Progenitor cell of endocrine pancreas (in vitro differentiated cells): ENCODE data around the gene NACA2. TPM values are rescaled to one million over a fixed set of nuclear protein-coding genes. Genes with fewer than 3 reads are reported as not detected.

Experiments used
- DNase-seq: peaks from one replicate; pipeline ENCODE4 v3.0.0; 2021; ENCODE audit warnings: low spot score; ENCODE audit not compliant: unreplicated experiment
- H3K27ac Mint-ChIP-seq: 2 replicates; pipeline ENCODE4 v1.8.0; 2021; ENCODE audit warnings: mild to moderate bottlenecking, moderate library complexity, mixed read lengths
- H3K27me3 Mint-ChIP-seq: 2 replicates; pipeline ENCODE4 v1.8.0; 2021; ENCODE audit warnings: mixed read lengths
- H3K36me3 Mint-ChIP-seq: 2 replicates; pipeline ENCODE4 v1.8.0; 2022; ENCODE audit warnings: mixed read lengths; ENCODE audit not compliant: insufficient read depth
- H3K4me1 Mint-ChIP-seq: 2 replicates; pipeline ENCODE4 v1.8.0; 2021; ENCODE audit warnings: low read depth, mixed read lengths
- H3K4me3 Mint-ChIP-seq: 2 replicates; pipeline ENCODE4 v1.8.0; 2021; ENCODE audit warnings: low read depth, mild to moderate bottlenecking, moderate library complexity, mixed read lengths
- H3K9me3 Mint-ChIP-seq: 2 replicates; pipeline ENCODE4 v1.8.0; 2021; ENCODE audit warnings: low read depth, mixed read lengths
- total RNA-seq: library from RNA; stranded (reverse); gene quantifications from 2 replicates; pipeline ENCODE4 v1.2.1, GENCODE V29; 2021
- TF ChIP-seq, protein P1 (sequence below): fragments of 200-600 bp; sonication (generic); IDR thresholded peaks from one replicate; pipeline ENCODE4 v1.5.0; 2021; ENCODE audit warnings: antibody characterized with exemption, mild to moderate bottlenecking; ENCODE audit not compliant: unreplicated experiment

Gene NACA2
- total RNA-seq, 1 donor from 2014 or later = not detected

DNA sequence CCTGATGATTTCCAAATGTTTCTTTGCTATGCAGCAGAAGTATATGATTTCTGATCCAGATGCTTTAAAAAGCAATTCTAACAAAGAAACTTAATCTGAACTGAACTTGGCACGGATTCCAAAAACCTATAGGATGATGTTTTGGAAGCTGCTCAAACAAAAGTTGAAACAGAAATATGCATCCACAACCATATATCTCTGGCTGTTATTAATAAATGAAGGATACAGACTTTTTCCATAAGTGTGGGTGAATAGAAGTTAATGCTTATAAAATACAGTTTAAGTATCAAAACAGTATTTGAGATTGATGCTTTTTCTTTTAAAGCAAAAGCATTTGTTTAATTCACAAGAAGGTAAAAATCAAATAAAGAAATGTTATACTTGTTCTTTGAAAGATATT, 27.9 kb upstream of the NACA2 start:
- peaks cover 18% of the 10 kb centered on the region for H3K9me3 Mint-ChIP-seq
- no peaks in the 10 kb centered on the region for H3K27me3 Mint-ChIP-seq

GRCh38 chr17:61617330-61617729, 26.3 kb upstream of the NACA2 start:
- TF ChIP-seq, protein P1, sequence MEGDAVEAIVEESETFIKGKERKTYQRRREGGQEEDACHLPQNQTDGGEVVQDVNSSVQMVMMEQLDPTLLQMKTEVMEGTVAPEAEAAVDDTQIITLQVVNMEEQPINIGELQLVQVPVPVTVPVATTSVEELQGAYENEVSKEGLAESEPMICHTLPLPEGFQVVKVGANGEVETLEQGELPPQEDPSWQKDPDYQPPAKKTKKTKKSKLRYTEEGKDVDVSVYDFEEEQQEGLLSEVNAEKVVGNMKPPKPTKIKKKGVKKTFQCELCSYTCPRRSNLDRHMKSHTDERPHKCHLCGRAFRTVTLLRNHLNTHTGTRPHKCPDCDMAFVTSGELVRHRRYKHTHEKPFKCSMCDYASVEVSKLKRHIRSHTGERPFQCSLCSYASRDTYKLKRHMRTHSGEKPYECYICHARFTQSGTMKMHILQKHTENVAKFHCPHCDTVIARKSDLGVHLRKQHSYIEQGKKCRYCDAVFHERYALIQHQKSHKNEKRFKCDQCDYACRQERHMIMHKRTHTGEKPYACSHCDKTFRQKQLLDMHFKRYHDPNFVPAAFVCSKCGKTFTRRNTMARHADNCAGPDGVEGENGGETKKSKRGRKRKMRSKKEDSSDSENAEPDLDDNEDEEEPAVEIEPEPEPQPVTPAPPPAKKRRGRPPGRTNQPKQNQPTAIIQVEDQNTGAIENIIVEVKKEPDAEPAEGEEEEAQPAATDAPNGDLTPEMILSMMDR = no peak
- Mint-ChIP-seq H3K4me3 (no peak overlapping the region), H3K27me3 (no peaks in the 10 kb centered on the region), H3K9me3 (peaks cover 15% of the 10 kb centered on the region), H3K36me3 (peaks cover 1% of the 10 kb centered on the region), H3K27ac (no peak overlapping the region), H3K4me1 (no peaks in the 10 kb centered on the region)
- no peak for DNase-seq

More for the DNA sequence above, 27.9 kb upstream of the NACA2 start:
- Mint-ChIP-seq H3K4me3 (no peak overlapping the region), H3K27ac (no peak overlapping the region), H3K4me1 (no peaks in the 10 kb centered on the region), H3K36me3 (peaks cover 1% of the 10 kb centered on the region)
- DNase-seq = no peak
- TF ChIP-seq, protein P1 = no peak

- no peaks in the 10 kb centered on the region for H3K4me1 Mint-ChIP-seq
- peaks cover 1% of the 10 kb centered on the region for H3K36me3 Mint-ChIP-seq
- H3K27ac Mint-ChIP-seq = no peak overlapping the region
- TF ChIP-seq, protein P1 = no peak
- no peaks in the 10 kb centered on the region for H3K27me3 Mint-ChIP-seq
- no peak overlapping the region for H3K4me3 Mint-ChIP-seq
- no peak for DNase-seq
- H3K9me3 Mint-ChIP-seq = peaks cover 15% of the 10 kb centered on the region
These were observed 25.8 kb upstream of the NACA2 start for GRCh38 chr17:61616783-61617182.

DNA sequence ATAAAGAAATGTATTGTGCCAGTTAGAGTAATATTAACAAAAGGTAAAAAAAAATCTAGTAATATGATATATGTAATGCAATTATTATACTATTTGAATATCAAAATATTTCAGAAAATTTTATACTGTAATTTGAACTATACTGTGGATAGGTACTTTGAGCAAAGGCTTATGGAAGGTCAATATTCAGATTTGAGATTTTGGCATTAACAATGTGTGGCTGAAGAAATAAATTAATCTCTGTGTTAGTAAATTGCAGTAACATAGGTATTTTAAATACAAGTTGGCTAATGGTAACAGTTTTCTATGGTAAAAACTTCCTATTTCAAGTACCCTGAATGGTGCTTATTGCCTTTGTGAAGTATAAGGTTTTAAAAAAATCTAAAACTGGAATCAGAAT, 23.2 kb upstream of the NACA2 start:
- H3K36me3 Mint-ChIP-seq = no peaks in the 10 kb centered on the region
- TF ChIP-seq, protein P1 = no peak
- H3K27ac Mint-ChIP-seq = no peak overlapping the region
- DNase-seq = no peak
- peaks cover 4% of the 10 kb centered on the region for H3K9me3 Mint-ChIP-seq
- H3K4me1 Mint-ChIP-seq = no peaks in the 10 kb centered on the region
- no peak overlapping the region for H3K4me3 Mint-ChIP-seq
- no peaks in the 10 kb centered on the region for H3K27me3 Mint-ChIP-seq

GRCh38 chr17:61611323-61611722, 20.3 kb upstream of the NACA2 start:
- no peaks in the 10 kb centered on the region for H3K36me3 Mint-ChIP-seq

More at GRCh38 chr17:61611323-61611722, 20.3 kb upstream of the NACA2 start:
- TF ChIP-seq, protein P1 = no peak
- Mint-ChIP-seq H3K4me1 (no peaks in the 10 kb centered on the region), H3K27me3 (no peaks in the 10 kb centered on the region), H3K4me3 (no peak overlapping the region), H3K27ac (no peak overlapping the region), H3K9me3 (no peaks in the 10 kb centered on the region)
- DNase-seq = no peak
